Vagina (tissue), 2 donors: Measurements from ENCODE around the gene CALM3.

ENCODE experiments used
- POLR2AphosphoS5 ChIP-seq, 2 donors: sonication (generic); formaldehyde crosslinking; IDR thresholded peaks; one replicate each; pipeline ENCODE4 v1.9.0; 2017; ENCODE audit warnings: antibody characterized with exemption in 2 of 2, mild to moderate bottlenecking in 2 of 2, low read depth in 1 of 2; ENCODE audit not compliant: insufficient read depth in 1 of 2
- TF ChIP-seq, protein P1 (sequence below), 3 experiments: fragments of 450-650 bp in 2 of 3; fragments of 200-600 bp in 1 of 3; sonication (generic) in 1 of 3; IDR thresholded peaks; one replicate each; pipeline ENCODE4 v1.5.1; 2017 to 2019; ENCODE audit warnings: antibody characterized with exemption in 3 of 3, mild to moderate bottlenecking in 2 of 3, moderate library complexity in 2 of 3

GRCh38 chr19:46621191-46622117 is 20.3 kb downstream of the CALM3 start:
- TF ChIP-seq, protein P1, sequence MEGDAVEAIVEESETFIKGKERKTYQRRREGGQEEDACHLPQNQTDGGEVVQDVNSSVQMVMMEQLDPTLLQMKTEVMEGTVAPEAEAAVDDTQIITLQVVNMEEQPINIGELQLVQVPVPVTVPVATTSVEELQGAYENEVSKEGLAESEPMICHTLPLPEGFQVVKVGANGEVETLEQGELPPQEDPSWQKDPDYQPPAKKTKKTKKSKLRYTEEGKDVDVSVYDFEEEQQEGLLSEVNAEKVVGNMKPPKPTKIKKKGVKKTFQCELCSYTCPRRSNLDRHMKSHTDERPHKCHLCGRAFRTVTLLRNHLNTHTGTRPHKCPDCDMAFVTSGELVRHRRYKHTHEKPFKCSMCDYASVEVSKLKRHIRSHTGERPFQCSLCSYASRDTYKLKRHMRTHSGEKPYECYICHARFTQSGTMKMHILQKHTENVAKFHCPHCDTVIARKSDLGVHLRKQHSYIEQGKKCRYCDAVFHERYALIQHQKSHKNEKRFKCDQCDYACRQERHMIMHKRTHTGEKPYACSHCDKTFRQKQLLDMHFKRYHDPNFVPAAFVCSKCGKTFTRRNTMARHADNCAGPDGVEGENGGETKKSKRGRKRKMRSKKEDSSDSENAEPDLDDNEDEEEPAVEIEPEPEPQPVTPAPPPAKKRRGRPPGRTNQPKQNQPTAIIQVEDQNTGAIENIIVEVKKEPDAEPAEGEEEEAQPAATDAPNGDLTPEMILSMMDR (IDR thresholded peaks at IDR 0.05) = no peak
- TF ChIP-seq POLR2AphosphoS5 (IDR thresholded peaks at IDR 0.05; ENCODE audit: insufficient read depth in 1 of 2, low read depth in 1 of 2) = no peak
